IMR-90 (cell line): Measurements from ENCODE around the gene PDE4B. TPM values are rescaled to one million over a fixed set of nuclear protein-coding genes. Genes with fewer than 3 reads are reported as not detected.

Source experiments
- ATAC-seq: fragments of 200-7000 bp; cut with Tn5 transposase; 2 replicates; pipeline ENCODE4 v1.9.1; 2020; ENCODE audit warnings: low read depth, mild to moderate bottlenecking, moderate library complexity
- BruUV-seq: library from RNA; stranded (reverse); fragments of 400-500 nt; replicated peaks from 2 replicates; lab custom pipeline; 2021; lab: Mats Ljungman, UMichigan
- CTCF ChIA-PET: fragments of 300-600 bp; formaldehyde crosslinking; extraction: SDS; loops from one replicate; lab custom pipeline; 2021; ENCODE audit warnings: antibody characterized with exemption; lab: Yijun Ruan, JAX
- POLR2A ChIA-PET: fragments of 300-600 bp; sonication (Branson Sonifier 250); formaldehyde crosslinking; loops from one replicate; lab custom pipeline; 2022; ENCODE audit warnings: antibody characterized with exemption; ENCODE audit not compliant: unreplicated experiment; lab: Charles Lee
- DNase-seq: peaks from one replicate; pipeline ENCODE4 v3.0.0; 2013
- H2AFZ ChIP-seq: replicated peaks from 2 replicates; pipeline ENCODE3; 2013; ENCODE audit warnings: low read length, mild to moderate bottlenecking; ENCODE audit not compliant: poor library complexity
- H2AK5ac ChIP-seq: 2 replicates; pipeline ENCODE4 v1.6.1; 2013; ENCODE audit warnings: low read depth, low read length, inconsistent platforms
- H2AK9ac ChIP-seq: replicated peaks from 2 replicates; pipeline ENCODE3; 2013; ENCODE audit warnings: mild to moderate bottlenecking, low read depth, low read length, moderate library complexity; ENCODE audit not compliant: poor library complexity
- H2BK120ac ChIP-seq: 2 replicates; pipeline ENCODE4 v1.6.1; 2013; ENCODE audit warnings: low read depth, low read length, inconsistent platforms
- H2BK15ac ChIP-seq: 3 replicates; pipeline ENCODE4 v1.6.1; 2013; ENCODE audit warnings: low read depth, low read length, inconsistent platforms
- H2BK20ac ChIP-seq: 2 replicates; pipeline ENCODE4 v1.6.1; 2013; ENCODE audit warnings: low read depth, mild to moderate bottlenecking, inconsistent platforms, low read length, moderate library complexity
- H2BK5ac ChIP-seq: 2 replicates; pipeline ENCODE4 v1.6.1; 2013; ENCODE audit warnings: mild to moderate bottlenecking, low read depth, low read length, inconsistent platforms; ENCODE audit not compliant: poor library complexity, severe bottlenecking
- H3K14ac ChIP-seq: replicated peaks from 2 replicates; pipeline ENCODE4 v1.6.1; 2013; ENCODE audit warnings: low read depth, low read length, inconsistent platforms
- H3K18ac ChIP-seq: 2 replicates; pipeline ENCODE4 v1.6.1; 2013; ENCODE audit warnings: low read depth, low read length, control low read depth
- H3K23ac ChIP-seq: 2 replicates; pipeline ENCODE4 v1.6.1; 2013; ENCODE audit warnings: low read depth, low read length, inconsistent platforms
- H3K27ac ChIP-seq: 2 replicates; pipeline ENCODE4 v1.5.1; 2013; ENCODE audit warnings: mild to moderate bottlenecking, control low read depth, low read length; ENCODE audit not compliant: insufficient read depth
- H3K27me3 ChIP-seq: 2 replicates; pipeline ENCODE4 v1.6.1; 2013; ENCODE audit warnings: low read length; ENCODE audit not compliant: control insufficient read depth, insufficient read depth
- H3K36me3 ChIP-seq: 2 replicates; pipeline ENCODE4 v1.6.1; 2013; ENCODE audit warnings: low read length, mixed read lengths; ENCODE audit not compliant: control insufficient read depth, insufficient read depth
- H3K4ac ChIP-seq: 2 replicates; pipeline ENCODE4 v1.6.1; 2013; ENCODE audit warnings: low read depth, low read length, inconsistent platforms
- H3K4me1 ChIP-seq: 2 replicates; pipeline ENCODE4 v1.6.1; 2013; ENCODE audit warnings: low read length, mixed read lengths; ENCODE audit not compliant: control insufficient read depth, insufficient read depth
- H3K4me2 ChIP-seq: 2 replicates; pipeline ENCODE4 v1.6.1; 2013; ENCODE audit warnings: low read depth, mild to moderate bottlenecking, control low read depth, low read length, moderate library complexity
- H3K4me3 ChIP-seq: 2 replicates; pipeline ENCODE4 v1.5.1; 2013; ENCODE audit warnings: low read depth, mild to moderate bottlenecking, control low read depth, low read length, moderate library complexity; ENCODE audit not compliant: insufficient read depth
- H3K56ac ChIP-seq: 2 replicates; pipeline ENCODE4 v1.6.1; 2013; ENCODE audit warnings: low read length, inconsistent platforms; ENCODE audit not compliant: insufficient read depth; ENCODE audit errors: extremely low read depth
- H3K79me1 ChIP-seq, 2 experiments: 2 replicates each; pipeline ENCODE4 v1.6.1; 2013; ENCODE audit warnings: low read length in 2 of 2, inconsistent platforms in 1 of 2, low read depth in 1 of 2
- H3K9ac ChIP-seq: 2 replicates; pipeline ENCODE4 v1.6.1; 2013; ENCODE audit warnings: low read depth, low read length, control low read depth
- H3K9me1 ChIP-seq: 2 replicates; pipeline ENCODE4 v1.6.1; 2013; ENCODE audit warnings: low read length, inconsistent platforms; ENCODE audit not compliant: insufficient read depth
- H3K9me3 ChIP-seq: 2 replicates; pipeline ENCODE4 v1.6.1; 2013; ENCODE audit warnings: low read length; ENCODE audit not compliant: control insufficient read depth, insufficient read depth
- H4K20me1 ChIP-seq: 2 replicates; pipeline ENCODE4 v1.6.1; 2013; ENCODE audit warnings: low read length, inconsistent platforms; ENCODE audit not compliant: insufficient read depth
- H4K5ac ChIP-seq: 2 replicates; pipeline ENCODE4 v1.6.1; 2013; ENCODE audit warnings: mild to moderate bottlenecking, low read depth, low read length, control low read depth
- H4K8ac ChIP-seq, 2 experiments: 2 replicates each; pipeline ENCODE4 v1.6.1; 2013; ENCODE audit warnings: low read depth in 2 of 2, low read length in 2 of 2, control low read depth in 1 of 2, inconsistent platforms in 1 of 2
- H4K91ac ChIP-seq: 2 replicates; pipeline ENCODE4 v1.6.1; 2013; ENCODE audit warnings: low read depth, low read length, inconsistent platforms; ENCODE audit not compliant: insufficient read depth
- BHLHE40 ChIP-seq: fragments of 150-350 bp; IDR thresholded peaks from 2 replicates; pipeline ENCODE4 v1.6.1; 2016; ENCODE audit warnings: mild to moderate bottlenecking, low read depth, low read length
- CHD1 ChIP-seq: IDR thresholded peaks from 2 replicates; pipeline ENCODE4 v1.6.1; 2012; ENCODE audit warnings: low read depth, low read length, improper control_type of control experiment
- MAFK ChIP-seq: IDR thresholded peaks from 2 replicates; pipeline ENCODE4 v1.6.1; 2012; ENCODE audit warnings: low read depth, low read length, improper control_type of control experiment
- POLR2A ChIP-seq: IDR thresholded peaks from 2 replicates; pipeline ENCODE4 v1.6.1; 2012; ENCODE audit warnings: mild to moderate bottlenecking, low read depth, low read length
- RFX5 ChIP-seq: IDR thresholded peaks from 2 replicates; pipeline ENCODE4 v1.8.0; 2012; ENCODE audit warnings: low read depth, mild to moderate bottlenecking, low read length, moderate library complexity
- SMC3 ChIP-seq: fragments of 150-350 bp; IDR thresholded peaks from 2 replicates; pipeline ENCODE4 v1.6.1; 2016; ENCODE audit warnings: low read depth, mild to moderate bottlenecking, antibody characterized with exemption, low read length, moderate library complexity
- USF2 ChIP-seq: fragments of 150-350 bp; IDR thresholded peaks from 2 replicates; pipeline ENCODE4 v1.6.1; 2017; ENCODE audit warnings: mild to moderate bottlenecking, antibody characterized with exemption, low read length, low read depth
- WGBS, 2 experiments: methylation state at CpG; one replicate each; pipeline versions ENCODE4 v1.1.5 to v1.1.7; 2013; ENCODE audit warnings: missing lambda C conversion rate in 2 of 2; ENCODE audit not compliant: insufficient read length in 1 of 2; ENCODE audit errors: extremely low coverage in 2 of 2; 5-methylcytosine and 5-hydroxymethylcytosine counted together
- dilution Hi-C: fragments of 300-500 bp; cut with HindIII; formaldehyde crosslinking; loops from one replicate; pipeline ENCODE4 v1.14.3; 2018; ENCODE audit warnings: low sequenced_read_pairs; ENCODE audit not compliant: unreplicated experiment
- in situ Hi-C: fragments of 300-500 bp; cut with MboI; formaldehyde crosslinking; loops from 3 replicates; pipeline ENCODE4 v1.14.3; 2019; ENCODE audit warnings: low sequenced_read_pairs, inconsistent platforms, mixed read lengths
- intact Hi-C: fragments of 100-400 bp; cut with micrococcal nuclease; formaldehyde crosslinking; loops from 2 replicates; pipeline ENCODE4 v1.10.0; 2022
- polyA plus RNA-seq, 3 experiments: library from polyadenylated mRNA; depleted of rRNA; stranded (reverse); fragments of >200 nt; gene quantifications; 2 replicates each; pipeline ENCODE4 v1.2.3, GENCODE V29; 2012; ENCODE audit warnings: low replicate concordance in 1 of 3
- total RNA-seq: library from RNA; depleted of rRNA; stranded (reverse); fragments of >200 nt; gene quantifications from 2 replicates; pipeline ENCODE4 v1.2.3, GENCODE V29; 2012

The PDE4B gene
- total and polyA plus RNA-seq, 2 of the 4 experiments (the other 2 are of a cell fraction): 5.8 to 21.3 TPM

DNA sequence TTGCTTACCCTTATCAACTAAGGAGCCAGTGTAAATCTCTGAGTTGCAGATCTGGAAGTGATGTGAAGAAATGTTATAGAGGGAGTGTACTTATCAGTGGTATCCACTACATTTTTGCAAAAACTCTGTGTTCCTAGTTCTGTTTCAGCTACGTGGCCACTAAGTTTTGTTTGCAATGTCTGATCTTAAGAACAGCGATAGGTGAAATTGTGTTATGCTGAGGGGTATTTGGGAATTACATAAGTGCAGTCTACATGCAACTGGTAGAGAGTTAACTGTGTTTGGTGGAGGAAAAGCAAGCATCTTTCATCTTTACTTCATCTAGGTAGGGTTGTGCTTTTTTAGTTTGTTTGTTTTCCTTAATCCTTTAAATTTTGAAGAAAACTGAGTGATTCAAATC lies 542.4 kb downstream of the PDE4B start (continued):
- TF ChIP-seq MAFK: no peak

GRCh38 chr1:66335859-66336640 lies 543.4 kb downstream of the PDE4B start:
- POLR2A ChIA-PET: interaction anchor here (0.6 kb wide), 1 partner anchor 65 kb away, joined by 3 read pairs; no protein-coding TSS in a partner anchor
- Histone ChIP-seq H3K4me3 (peak overlapping the region; percentile 13), H2AK5ac (peak overlapping the region; percentile 45), H2BK120ac (peak overlapping the region; percentile 78), H3K9me1 (peaks cover 5% of the 10 kb centered on the region; the same call in 1 of the 2 replicates), H2BK15ac (peak overlapping the region; percentile 17; the same call in 1 of the 3 replicates), H3K4me1 (peaks cover 5% of the 10 kb centered on the region), H4K8ac (peak overlapping the region; percentile 39 to 83; a peak in 3 of 4 replicates), H3K79me1 (peaks cover 0 to 50% of the 10 kb centered on the region in 2 experiments; a peak in 3 of 4 replicates), H3K4me2 (peak overlapping the region; percentile 73), H2BK20ac (no peak overlapping the region), H4K5ac (peak overlapping the region; percentile 56), H3K36me3 (peaks cover 13% of the 10 kb centered on the region), H3K27ac (peak overlapping the region; percentile 39; the same call in 1 of the 2 replicates), H2BK5ac (peak overlapping the region; percentile 76), H3K4ac (peak overlapping the region; percentile 64; the same call in 1 of the 2 replicates), H4K20me1 (no peaks in the 10 kb centered on the region), H3K56ac (peak overlapping the region; percentile 34; the same call in 1 of the 2 replicates), H3K23ac (peak overlapping the region; percentile 76), H2AK9ac (no peak overlapping the region), H3K14ac (peak overlapping the region; percentile 75), H2AFZ (peak overlapping the region; percentile 81), H3K18ac (peak overlapping the region; percentile 16), H3K9me3 (no peaks in the 10 kb centered on the region), H3K27me3 (no peaks in the 10 kb centered on the region), H4K91ac (peak overlapping the region; percentile 67), H3K9ac (peak overlapping the region; percentile 24; the same call in 1 of the 2 replicates)
- intact Hi-C loops: loop anchor here (1.0 kb wide), 1 partner anchor 14 kb away; no protein-coding TSS in a partner anchor
- CTCF ChIA-PET: no interaction called here
- peak; percentile 61 for DNase-seq
- TF ChIP-seq SMC3 (no peak), MAFK (no peak), POLR2A (no peak), CHD1 (no peak), BHLHE40 (no peak), USF2 (no peak), RFX5 (no peak)
- in situ Hi-C loops: no loop called here
- BruUV-seq: no TSS peak
- no peak for ATAC-seq
- dilution Hi-C loops: no loop called here
- WGBS, 2 experiments: no CpG with 5 or more reads among the region's 10 CpGs
